DOHH2 (cell line): ENCODE data around the gene TXNIP.
"Not testable (repeated sequence)": the region's sequence is repeated elsewhere in the genome, so short reads cannot be mapped to it uniquely, and the experiment has no call there.

ENCODE experiments used
- CTCF ChIP-seq: fragments of 200-600 bp; sonication (generic); IDR thresholded peaks from one replicate; pipeline ENCODE4 v1.5.1; 2014; ENCODE audit warnings: antibody characterized with exemption, mild to moderate bottlenecking, low read depth, low read length; ENCODE audit not compliant: poor library complexity, severe bottlenecking
- EZH2phosphoT487 ChIP-seq: fragments of 200-600 bp; sonication (generic); IDR thresholded peaks from 2 replicates; pipeline ENCODE4 v1.6.1; 2017; ENCODE audit warnings: borderline replicate concordance, mild to moderate bottlenecking, antibody characterized with exemption, low read length, moderate library complexity, mixed read lengths

- TF ChIP-seq CTCF, EZH2phosphoT487: not testable (repeated sequence)
Measured at GRCh38 chr1:146025787-146026495, 29.6 kb upstream of the TXNIP start.
